Measurements from ENCODE around the gene DPP3. TPM values are rescaled to one million over a fixed set of nuclear protein-coding genes. Genes with fewer than 3 reads are reported as not detected.

The DPP3 gene
- total and polyA plus RNA-seq, 2 of the 4 experiments (the other 2 are of a cell fraction), result 51.8 to 66.3 TPM

GRCh38 chr11:66438504-66439466 is 41.4 kb upstream of the DPP3 start, which contains the start of gene MRPL11:
Gene MRPL11, minus strand, starts transcription at chr11:66438848. Its CDS starts 94 bp downstream, at chr11:66438754.
- Histone ChIP-seq H2AFZ (replicated peaks; ENCODE audit: low read length, poor library complexity) (peak within 1 kb of the TSS; percentile 97), H2AK5ac (ENCODE audit: low read depth, low read length) (peak within 1 kb of the TSS; percentile 50), H3K14ac (replicated peaks; ENCODE audit: low read depth, low read length) (peak within 1 kb of the TSS; percentile 90), H3K18ac (ENCODE audit: low read depth, low read length) (peak within 1 kb of the TSS; percentile 77), H3K9me3 (ENCODE audit: control insufficient read depth, insufficient read depth, low read length) (peaks cover 5% of the 10 kb centered on the region), H4K8ac (ENCODE audit: low read depth in 2 of 2, low read length in 2 of 2) (peak within 1 kb of the TSS; percentile 63 to 100), H3K79me1 (ENCODE audit: low read depth in 1 of 2, low read length in 2 of 2) (peaks cover 7 to 18% of the 10 kb centered on the region in 2 experiments), H4K20me1 (ENCODE audit: insufficient read depth, low read length) (0 out of 2 replicates have a peak, but pooled peaks cover 2% of the 10 kb centered on the region), H2BK20ac (ENCODE audit: low read depth, low read length) (peak within 1 kb of the TSS; percentile 91), H2BK15ac (ENCODE audit: low read depth, low read length) (peak within 1 kb of the TSS; percentile 80; the same call in 2 of the 3 replicates), H3K4me3 (ENCODE audit: insufficient read depth, low read depth, low read length) (peak within 1 kb of the TSS; percentile 77), H3K27ac (ENCODE audit: insufficient read depth, low read length) (peak within 1 kb of the TSS; percentile 81), H2BK5ac (ENCODE audit: low read depth, low read length, poor library complexity, severe bottlenecking) (peak within 1 kb of the TSS; percentile 97), H2AK9ac (replicated peaks; ENCODE audit: low read depth, low read length, poor library complexity) (peak within 1 kb of the TSS; percentile 90), H3K23ac (ENCODE audit: low read depth, low read length) (peak within 1 kb of the TSS; percentile 79), H4K91ac (ENCODE audit: insufficient read depth, low read depth, low read length) (peak within 1 kb of the TSS; percentile 90), H3K9me1 (ENCODE audit: insufficient read depth, low read length) (0 out of 2 replicates have a peak, but pooled peaks cover 8% of the 10 kb centered on the region), H3K36me3 (ENCODE audit: control insufficient read depth, insufficient read depth, low read length) (peaks cover 11% of the 10 kb centered on the region; the same call in 1 of the 2 replicates), H3K4me1 (ENCODE audit: control insufficient read depth, insufficient read depth, low read length) (peaks cover 8% of the 10 kb centered on the region), H3K9ac (ENCODE audit: low read depth, low read length) (peak within 1 kb of the TSS; percentile 68), H3K4me2 (ENCODE audit: low read depth, low read length) (peak within 1 kb of the TSS; percentile 97), H2BK120ac (ENCODE audit: low read depth, low read length) (peak within 1 kb of the TSS; percentile 93), H3K56ac (ENCODE audit: extremely low read depth, insufficient read depth, low read length) (peak within 1 kb of the TSS; percentile 89), H3K4ac (ENCODE audit: low read depth, low read length) (peak within 1 kb of the TSS; percentile 93), H4K5ac (ENCODE audit: low read depth, low read length) (peak within 1 kb of the TSS; percentile 74), H3K27me3 (ENCODE audit: control insufficient read depth, insufficient read depth, low read length) (no peaks in the 10 kb centered on the region)
- ATAC-seq (ENCODE audit: low read depth) (peak; percentile 99), DNase-seq (peak; percentile 93)
- ChIA-PET CTCF (interaction anchor here (0.6 to 1.8 kb wide), 12 partner anchors 8 to 239 kb away, joined by 3 to 8 read pairs (median 4); partner anchors contain the start of genes DPP3, PELI3 and RBM4B), POLR2A (ENCODE audit: unreplicated experiment) (interaction anchor here (0.5 to 0.6 kb wide), 2 partner anchors 583 to 1031 kb away, joined by 3 read pairs; no protein-coding TSS in a partner anchor)
- 7% methylated on average over 14 of the region's 45 CpGs; no CpG with 5 or more reads in 1 of the 2 experiments for WGBS, 2 experiments (ENCODE audit: extremely low coverage in 2 of 2, insufficient read length in 1 of 2)
- intact Hi-C loops (cut with micrococcal nuclease) (loop anchor here (2.0 kb wide), 2 partner anchors 30 to 42 kb away; partner anchors contain the start of gene DPP3), in situ Hi-C loops (cut with MboI; ENCODE audit: low sequenced_read_pairs) (no loop called here), dilution Hi-C loops (cut with HindIII; ENCODE audit: low sequenced_read_pairs, unreplicated experiment) (no loop called here)
- no TSS peak for BruUV-seq (replicated peaks)
- TF ChIP-seq MXI1 (IDR thresholded peaks at IDR 0.05; ENCODE audit: borderline replicate concordance, low read depth, low read length) (peak; percentile 27; the same call in 1 of the 2 replicates), RCOR1 (IDR thresholded peaks at IDR 0.05; ENCODE audit: insufficient replicate concordance, low read length) (no peak), BHLHE40 (IDR thresholded peaks at IDR 0.05; ENCODE audit: low read depth, low read length) (no peak), CHD1 (IDR thresholded peaks at IDR 0.05; ENCODE audit: low read depth, low read length) (no peak), MAZ (IDR thresholded peaks at IDR 0.05; ENCODE audit: borderline replicate concordance, low read depth, low read length) (0 out of 2 replicates have a peak, but pooled peaks have one; percentile 19), RAD21 (IDR thresholded peaks at IDR 0.05; ENCODE audit: low read length) (peak; percentile 55), MAFK (IDR thresholded peaks at IDR 0.05; ENCODE audit: low read depth, low read length) (no peak), CTCF (conservative IDR thresholded peaks at IDR 0.05; ENCODE audit: low read depth, low read length) (peak; percentile 87), RFX5 (IDR thresholded peaks at IDR 0.05; ENCODE audit: low read depth, low read length) (no peak), USF2 (IDR thresholded peaks at IDR 0.05; ENCODE audit: low read depth, low read length) (0 out of 2 replicates have a peak, but pooled peaks have one; percentile 18), CEBPB (IDR thresholded peaks at IDR 0.05; ENCODE audit: low read depth, low read length) (no peak), FOS (IDR thresholded peaks at IDR 0.05; ENCODE audit: low read depth, low read length) (no peak), NFE2L2 (IDR thresholded peaks at IDR 0.05; ENCODE audit: low read depth, low read length) (no peak)

Measured in IMR-90 (cell line).